Fibroblast of lung (primary cell): ENCODE results near the gene POU4F1. TPM values are rescaled to one million over a fixed set of nuclear protein-coding genes. Genes with fewer than 3 reads are reported as not detected.

Experiments used
- DNase-seq, 2 donors: peaks; one replicate each; pipeline versions ENCODE4 v3.0.0 to v3.0.0-alpha.2; 2010; ENCODE audit warnings: low read depth in 2 of 2
- H2AFZ ChIP-seq: 2 replicates; pipeline ENCODE4 v1.5.1; 2012; ENCODE audit warnings: low read length, control low read depth, inconsistent platforms
- H3K27ac ChIP-seq: 2 replicates; pipeline ENCODE4 v1.5.1; 2011; ENCODE audit warnings: low read length, control low read depth; ENCODE audit not compliant: insufficient read depth
- H3K27me3 ChIP-seq: 2 replicates; pipeline ENCODE4 v1.5.1; 2011; ENCODE audit warnings: mild to moderate bottlenecking, low read length; ENCODE audit not compliant: control insufficient read depth, insufficient read depth
- H3K36me3 ChIP-seq: 2 replicates; pipeline ENCODE4 v1.5.1; 2011; ENCODE audit warnings: low read length; ENCODE audit not compliant: control insufficient read depth, insufficient read depth
- H3K4me1 ChIP-seq: 2 replicates; pipeline ENCODE4 v1.5.1; 2011; ENCODE audit warnings: low read length; ENCODE audit not compliant: control insufficient read depth, insufficient read depth; ENCODE audit errors: extremely low read depth
- H3K4me2 ChIP-seq: 2 replicates; pipeline ENCODE4 v1.5.1; 2011; ENCODE audit warnings: low read length, control low read depth; ENCODE audit not compliant: insufficient read depth; ENCODE audit errors: extremely low read depth
- H3K4me3 ChIP-seq, 4 experiments: fragments of 200-600 bp in 1 of 4; sonication (generic) in 1 of 4; replicated peaks in 1 of 4; 2 replicates each; pipeline ENCODE4 v1.5.1; 2011 to 2016; ENCODE audit warnings: low read length in 4 of 4, low read depth in 3 of 4, mild to moderate bottlenecking in 3 of 4, control low read depth in 2 of 4, inconsistent platforms in 1 of 4, mixed read lengths in 1 of 4; ENCODE audit not compliant: insufficient read depth in 1 of 4; ENCODE audit errors: control extremely low read depth in 1 of 4
- H3K79me2 ChIP-seq: 2 replicates; pipeline ENCODE4 v1.5.1; 2012; ENCODE audit warnings: mild to moderate bottlenecking, low read length, inconsistent platforms; ENCODE audit not compliant: control insufficient read depth, insufficient read depth
- H3K9ac ChIP-seq: 2 replicates; pipeline ENCODE4 v1.5.1; 2011; ENCODE audit warnings: mild to moderate bottlenecking, low read length, control low read depth; ENCODE audit not compliant: insufficient read depth
- H3K9me3 ChIP-seq: 2 replicates; pipeline ENCODE4 v1.5.1; 2012; ENCODE audit warnings: low read depth, low read length; ENCODE audit not compliant: control insufficient read depth, insufficient read depth
- H4K20me1 ChIP-seq: 2 replicates; pipeline ENCODE4 v1.5.1; 2011; ENCODE audit warnings: low read length; ENCODE audit not compliant: control insufficient read depth, insufficient read depth; ENCODE audit errors: extremely low read depth
- CTCF ChIP-seq, 2 donors: IDR thresholded peaks in 1 of 2; conservative IDR thresholded peaks in 1 of 2; 1 replicate in 1 of 2; 2 replicates in 1 of 2; pipeline ENCODE4 v1.5.1; 2011 to 2012; ENCODE audit warnings: low read length in 2 of 2, control low read depth in 1 of 2, inconsistent platforms in 1 of 2, low read depth in 1 of 2, mild to moderate bottlenecking in 1 of 2
- EZH2 ChIP-seq: IDR thresholded peaks from 2 replicates; pipeline ENCODE4 v1.5.1; 2012; ENCODE audit warnings: low read length, control low read depth, mild to moderate bottlenecking; ENCODE audit errors: missing control alignments
- polyA plus RNA-seq, 2 donors: library from polyadenylated mRNA; depleted of rRNA in 1 of 2; stranded (reverse) in 1 of 2; unstranded in 1 of 2; fragments of >200 nt; gene quantifications; 2 replicates each; pipeline ENCODE4 v1.2.1, GENCODE V29; 2011 to 2012; ENCODE audit warnings: missing spikeins in 1 of 2
- total RNA-seq: library from RNA; depleted of rRNA; stranded (reverse); fragments of >200 nt; gene quantifications from 2 replicates; pipeline ENCODE4 v1.2.1, GENCODE V29; 2014

Gene POU4F1
- total and polyA plus RNA-seq, 2 donors (not counting 1 experiment from before 2014, with no cell fraction given): not detected

- Histone ChIP-seq H3K79me2 (no peaks in the 10 kb centered on the region), H3K4me2 (no peak overlapping the region), H4K20me1 (no peaks in the 10 kb centered on the region), H3K9me3 (no peaks in the 10 kb centered on the region), H3K27ac (no peak overlapping the region), H3K27me3 (no peaks in the 10 kb centered on the region), H3K4me3 (no peak overlapping the region), H3K9ac (no peak overlapping the region), H3K36me3 (no peaks in the 10 kb centered on the region), H2AFZ (no peak overlapping the region), H3K4me1 (no peaks in the 10 kb centered on the region)
- no peak for TF ChIP-seq EZH2
- TF ChIP-seq CTCF (conservative IDR thresholded peaks at IDR 0.05 in 1 of 2, IDR thresholded peaks at IDR 0.05 in 1 of 2; ENCODE audit: low read depth in 1 of 2, low read length in 2 of 2): no peak
- no peak for DNase-seq
Observed at GRCh38 chr13:78620936-78621470, 17.7 kb upstream of the POU4F1 start.

GRCh38 chr13:78618411-78618810, 15.1 kb upstream of the POU4F1 start:
- Histone ChIP-seq H3K9ac (no peak overlapping the region), H3K4me2 (no peak overlapping the region), H3K36me3 (no peaks in the 10 kb centered on the region), H3K79me2 (no peaks in the 10 kb centered on the region), H3K27ac (no peak overlapping the region), H3K9me3 (no peaks in the 10 kb centered on the region), H3K4me1 (no peaks in the 10 kb centered on the region), H4K20me1 (no peaks in the 10 kb centered on the region), H3K27me3 (no peaks in the 10 kb centered on the region), H2AFZ (no peak overlapping the region), H3K4me3 (no peak overlapping the region)
- TF ChIP-seq EZH2: no peak
- TF ChIP-seq CTCF (conservative IDR thresholded peaks at IDR 0.05 in 1 of 2, IDR thresholded peaks at IDR 0.05 in 1 of 2; ENCODE audit: low read depth in 1 of 2, low read length in 2 of 2): no peak
- no peak for DNase-seq

GRCh38 chr13:78611040-78611439, 7.7 kb upstream of the POU4F1 start:
- Histone ChIP-seq H2AFZ (no peak overlapping the region), H3K9me3 (no peaks in the 10 kb centered on the region), H3K36me3 (no peaks in the 10 kb centered on the region), H3K4me3 (no peak overlapping the region), H3K79me2 (no peaks in the 10 kb centered on the region), H3K9ac (no peak overlapping the region), H4K20me1 (no peaks in the 10 kb centered on the region), H3K4me2 (no peak overlapping the region), H3K27ac (no peak overlapping the region), H3K27me3 (peaks cover 50% of the 10 kb centered on the region), H3K4me1 (peaks cover 5% of the 10 kb centered on the region)
- no peak for DNase-seq
- TF ChIP-seq EZH2: no peak
